IMR-90 (cell line): ENCODE data around the gene MLF2. TPM values are rescaled to one million over a fixed set of nuclear protein-coding genes. Genes with fewer than 3 reads are reported as not detected.

Source experiments
- ATAC-seq: fragments of 200-7000 bp; cut with Tn5 transposase; 2 replicates; pipeline ENCODE4 v1.9.1; 2020; ENCODE audit warnings: low read depth, mild to moderate bottlenecking, moderate library complexity
- BruUV-seq: library from RNA; stranded (reverse); fragments of 400-500 nt; replicated peaks from 2 replicates; lab custom pipeline; 2021; lab: Mats Ljungman, UMichigan
- CTCF ChIA-PET: fragments of 300-600 bp; formaldehyde crosslinking; extraction: SDS; loops from one replicate; lab custom pipeline; 2021; ENCODE audit warnings: antibody characterized with exemption; lab: Yijun Ruan, JAX
- POLR2A ChIA-PET: fragments of 300-600 bp; sonication (Branson Sonifier 250); formaldehyde crosslinking; loops from one replicate; lab custom pipeline; 2022; ENCODE audit warnings: antibody characterized with exemption; ENCODE audit not compliant: unreplicated experiment; lab: Charles Lee
- DNase-seq: peaks from one replicate; pipeline ENCODE4 v3.0.0; 2013
- H2AFZ ChIP-seq: replicated peaks from 2 replicates; pipeline ENCODE3; 2013; ENCODE audit warnings: low read length, mild to moderate bottlenecking; ENCODE audit not compliant: poor library complexity
- H2AK5ac ChIP-seq: 2 replicates; pipeline ENCODE4 v1.6.1; 2013; ENCODE audit warnings: low read depth, low read length, inconsistent platforms
- H2AK9ac ChIP-seq: replicated peaks from 2 replicates; pipeline ENCODE3; 2013; ENCODE audit warnings: mild to moderate bottlenecking, low read depth, low read length, moderate library complexity; ENCODE audit not compliant: poor library complexity
- H2BK120ac ChIP-seq: 2 replicates; pipeline ENCODE4 v1.6.1; 2013; ENCODE audit warnings: low read depth, low read length, inconsistent platforms
- H2BK15ac ChIP-seq: 3 replicates; pipeline ENCODE4 v1.6.1; 2013; ENCODE audit warnings: low read depth, low read length, inconsistent platforms
- H2BK20ac ChIP-seq: 2 replicates; pipeline ENCODE4 v1.6.1; 2013; ENCODE audit warnings: low read depth, mild to moderate bottlenecking, inconsistent platforms, low read length, moderate library complexity
- H2BK5ac ChIP-seq: 2 replicates; pipeline ENCODE4 v1.6.1; 2013; ENCODE audit warnings: mild to moderate bottlenecking, low read depth, low read length, inconsistent platforms; ENCODE audit not compliant: poor library complexity, severe bottlenecking
- H3K14ac ChIP-seq: replicated peaks from 2 replicates; pipeline ENCODE4 v1.6.1; 2013; ENCODE audit warnings: low read depth, low read length, inconsistent platforms
- H3K18ac ChIP-seq: 2 replicates; pipeline ENCODE4 v1.6.1; 2013; ENCODE audit warnings: low read depth, low read length, control low read depth
- H3K23ac ChIP-seq: 2 replicates; pipeline ENCODE4 v1.6.1; 2013; ENCODE audit warnings: low read depth, low read length, inconsistent platforms
- H3K27ac ChIP-seq: 2 replicates; pipeline ENCODE4 v1.5.1; 2013; ENCODE audit warnings: mild to moderate bottlenecking, control low read depth, low read length; ENCODE audit not compliant: insufficient read depth
- H3K27me3 ChIP-seq: 2 replicates; pipeline ENCODE4 v1.6.1; 2013; ENCODE audit warnings: low read length; ENCODE audit not compliant: control insufficient read depth, insufficient read depth
- H3K36me3 ChIP-seq: 2 replicates; pipeline ENCODE4 v1.6.1; 2013; ENCODE audit warnings: low read length, mixed read lengths; ENCODE audit not compliant: control insufficient read depth, insufficient read depth
- H3K4ac ChIP-seq: 2 replicates; pipeline ENCODE4 v1.6.1; 2013; ENCODE audit warnings: low read depth, low read length, inconsistent platforms
- H3K4me1 ChIP-seq: 2 replicates; pipeline ENCODE4 v1.6.1; 2013; ENCODE audit warnings: low read length, mixed read lengths; ENCODE audit not compliant: control insufficient read depth, insufficient read depth
- H3K4me2 ChIP-seq: 2 replicates; pipeline ENCODE4 v1.6.1; 2013; ENCODE audit warnings: low read depth, mild to moderate bottlenecking, control low read depth, low read length, moderate library complexity
- H3K4me3 ChIP-seq: 2 replicates; pipeline ENCODE4 v1.5.1; 2013; ENCODE audit warnings: low read depth, mild to moderate bottlenecking, control low read depth, low read length, moderate library complexity; ENCODE audit not compliant: insufficient read depth
- H3K56ac ChIP-seq: 2 replicates; pipeline ENCODE4 v1.6.1; 2013; ENCODE audit warnings: low read length, inconsistent platforms; ENCODE audit not compliant: insufficient read depth; ENCODE audit errors: extremely low read depth
- H3K79me1 ChIP-seq, 2 experiments: 2 replicates each; pipeline ENCODE4 v1.6.1; 2013; ENCODE audit warnings: low read length in 2 of 2, inconsistent platforms in 1 of 2, low read depth in 1 of 2
- H3K9ac ChIP-seq: 2 replicates; pipeline ENCODE4 v1.6.1; 2013; ENCODE audit warnings: low read depth, low read length, control low read depth
- H3K9me1 ChIP-seq: 2 replicates; pipeline ENCODE4 v1.6.1; 2013; ENCODE audit warnings: low read length, inconsistent platforms; ENCODE audit not compliant: insufficient read depth
- H3K9me3 ChIP-seq: 2 replicates; pipeline ENCODE4 v1.6.1; 2013; ENCODE audit warnings: low read length; ENCODE audit not compliant: control insufficient read depth, insufficient read depth
- H4K20me1 ChIP-seq: 2 replicates; pipeline ENCODE4 v1.6.1; 2013; ENCODE audit warnings: low read length, inconsistent platforms; ENCODE audit not compliant: insufficient read depth
- H4K5ac ChIP-seq: 2 replicates; pipeline ENCODE4 v1.6.1; 2013; ENCODE audit warnings: mild to moderate bottlenecking, low read depth, low read length, control low read depth
- H4K8ac ChIP-seq, 2 experiments: 2 replicates each; pipeline ENCODE4 v1.6.1; 2013; ENCODE audit warnings: low read depth in 2 of 2, low read length in 2 of 2, control low read depth in 1 of 2, inconsistent platforms in 1 of 2
- H4K91ac ChIP-seq: 2 replicates; pipeline ENCODE4 v1.6.1; 2013; ENCODE audit warnings: low read depth, low read length, inconsistent platforms; ENCODE audit not compliant: insufficient read depth
- CEBPB ChIP-seq: IDR thresholded peaks from 2 replicates; pipeline ENCODE4 v1.6.1; 2012; ENCODE audit warnings: low read depth, low read length, improper control_type of control experiment
- CHD1 ChIP-seq: IDR thresholded peaks from 2 replicates; pipeline ENCODE4 v1.6.1; 2012; ENCODE audit warnings: low read depth, low read length, improper control_type of control experiment
- CTCF ChIP-seq: conservative IDR thresholded peaks from 2 replicates; pipeline ENCODE4 v1.5.1; 2012; ENCODE audit warnings: mild to moderate bottlenecking, low read depth, low read length, improper control_type of control experiment
- ELK1 ChIP-seq: fragments of 150-350 bp; IDR thresholded peaks from 2 replicates; pipeline ENCODE4 v1.6.1; 2016; ENCODE audit warnings: low read depth, mild to moderate bottlenecking, low read length, moderate library complexity, borderline replicate concordance
- FOS ChIP-seq: fragments of 150-350 bp; IDR thresholded peaks from 2 replicates; pipeline ENCODE4 v1.6.1; 2016; ENCODE audit warnings: low read depth, low read length
- NFE2L2 ChIP-seq: fragments of 150-350 bp; IDR thresholded peaks from 2 replicates; pipeline ENCODE4 v1.6.1; 2016; ENCODE audit warnings: low read depth, mild to moderate bottlenecking, low read length
- POLR2A ChIP-seq: IDR thresholded peaks from 2 replicates; pipeline ENCODE4 v1.6.1; 2012; ENCODE audit warnings: mild to moderate bottlenecking, low read depth, low read length
- RAD21 ChIP-seq: IDR thresholded peaks from 2 replicates; pipeline ENCODE4 v1.6.1; 2012; ENCODE audit warnings: low read length, improper control_type of control experiment
- RCOR1 ChIP-seq: IDR thresholded peaks from 2 replicates; pipeline ENCODE4 v1.6.1; 2012; ENCODE audit warnings: mild to moderate bottlenecking, low read length, improper control_type of control experiment; ENCODE audit not compliant: insufficient replicate concordance
- RFX5 ChIP-seq: IDR thresholded peaks from 2 replicates; pipeline ENCODE4 v1.8.0; 2012; ENCODE audit warnings: low read depth, mild to moderate bottlenecking, low read length, moderate library complexity
- SMC3 ChIP-seq: fragments of 150-350 bp; IDR thresholded peaks from 2 replicates; pipeline ENCODE4 v1.6.1; 2016; ENCODE audit warnings: low read depth, mild to moderate bottlenecking, antibody characterized with exemption, low read length, moderate library complexity
- USF2 ChIP-seq: fragments of 150-350 bp; IDR thresholded peaks from 2 replicates; pipeline ENCODE4 v1.6.1; 2017; ENCODE audit warnings: mild to moderate bottlenecking, antibody characterized with exemption, low read length, low read depth
- WGBS, 2 experiments: methylation state at CpG; one replicate each; pipeline versions ENCODE4 v1.1.5 to v1.1.7; 2013; ENCODE audit warnings: missing lambda C conversion rate in 2 of 2; ENCODE audit not compliant: insufficient read length in 1 of 2; ENCODE audit errors: extremely low coverage in 2 of 2; 5-methylcytosine and 5-hydroxymethylcytosine counted together
- dilution Hi-C: fragments of 300-500 bp; cut with HindIII; formaldehyde crosslinking; loops from one replicate; pipeline ENCODE4 v1.14.3; 2018; ENCODE audit warnings: low sequenced_read_pairs; ENCODE audit not compliant: unreplicated experiment
- in situ Hi-C: fragments of 300-500 bp; cut with MboI; formaldehyde crosslinking; loops from 3 replicates; pipeline ENCODE4 v1.14.3; 2019; ENCODE audit warnings: low sequenced_read_pairs, inconsistent platforms, mixed read lengths
- intact Hi-C: fragments of 100-400 bp; cut with micrococcal nuclease; formaldehyde crosslinking; loops from 2 replicates; pipeline ENCODE4 v1.10.0; 2022
- polyA plus RNA-seq, 3 experiments: library from polyadenylated mRNA; depleted of rRNA; stranded (reverse); fragments of >200 nt; gene quantifications; 2 replicates each; pipeline ENCODE4 v1.2.3, GENCODE V29; 2012; ENCODE audit warnings: low replicate concordance in 1 of 3
- total RNA-seq: library from RNA; depleted of rRNA; stranded (reverse); fragments of >200 nt; gene quantifications from 2 replicates; pipeline ENCODE4 v1.2.3, GENCODE V29; 2012

The MLF2 gene
- total and polyA plus RNA-seq, 2 of the 4 experiments (the other 2 are of a cell fraction): 236 to 403 TPM

GRCh38 chr12:6791931-6792520 is 39.1 kb upstream of the MLF2 start (continued):
- TF ChIP-seq ELK1: no peak

- peak overlapping the region; percentile 22 for H2AK9ac ChIP-seq
- H3K79me1 ChIP-seq: peaks cover 0 to 14% of the 10 kb centered on the region in 2 experiments; a peak in 2 of 4 replicates
- DNase-seq (no peak), ATAC-seq (no peak)
- H3K4me1 ChIP-seq: peaks cover 21% of the 10 kb centered on the region
- H4K91ac ChIP-seq: peak overlapping the region; percentile 62
- H3K27me3 ChIP-seq: no peaks in the 10 kb centered on the region
- no peak overlapping the region; the same call in 1 of the 2 replicates for H3K18ac ChIP-seq
- H2AFZ ChIP-seq: peak overlapping the region; percentile 78
- H3K4me3 ChIP-seq: 0 out of 2 replicates have a peak overlapping the region, but pooled peaks have one; percentile 18
- H3K4me2 ChIP-seq: peak overlapping the region; percentile 58
- peaks cover 8% of the 10 kb centered on the region; the same call in 1 of the 2 replicates for H3K9me1 ChIP-seq
- ChIA-PET POLR2A (no interaction called here), CTCF (interaction anchor here (1.8 kb wide), 1 partner anchor 38 kb away, joined by 12 read pairs; the partner anchor contains the start of gene MLF2)
- H3K4ac ChIP-seq: peak overlapping the region; percentile 19
- no TSS peak for BruUV-seq
- H4K5ac ChIP-seq: peak overlapping the region; percentile 79
- H2BK120ac ChIP-seq: no peak overlapping the region
- no peak overlapping the region for H2BK15ac ChIP-seq
- H2BK5ac ChIP-seq: no peak overlapping the region
- H3K23ac ChIP-seq: peak overlapping the region; percentile 68; the same call in 1 of the 2 replicates
- no peak overlapping the region for H2BK20ac ChIP-seq
- H3K36me3 ChIP-seq: 0 out of 2 replicates have a peak, but pooled peaks cover 2% of the 10 kb centered on the region
- H3K56ac ChIP-seq: no peak overlapping the region
- H4K8ac ChIP-seq: peak overlapping the region in 1 of 2 experiments; percentile 79; a peak in 2 of 4 replicates
- peak overlapping the region; percentile 51; the same call in 1 of the 2 replicates for H3K9ac ChIP-seq
- 100% methylated on average over 1 of the region's 12 CpGs; no CpG with 5 or more reads in 1 of the 2 experiments for WGBS, 2 experiments
- in situ Hi-C loops (no loop called here), dilution Hi-C loops (no loop called here), intact Hi-C loops (no loop called here)
- no peaks in the 10 kb centered on the region for H3K9me3 ChIP-seq
- 0 out of 2 replicates have a peak overlapping the region, but pooled peaks have one; percentile 20 for H2AK5ac ChIP-seq
- H3K27ac ChIP-seq: peak overlapping the region; percentile 51; the same call in 1 of the 2 replicates
- peak overlapping the region; percentile 50; the same call in 1 of the 2 replicates for H3K14ac ChIP-seq
- H4K20me1 ChIP-seq: no peaks in the 10 kb centered on the region
- TF ChIP-seq RAD21: no peak
- no peak for TF ChIP-seq CHD1
- no peak for TF ChIP-seq USF2
- no peak for TF ChIP-seq RFX5
- no peak for TF ChIP-seq NFE2L2
- TF ChIP-seq CTCF: no peak
- TF ChIP-seq SMC3: no peak
- TF ChIP-seq RCOR1: no peak
- no peak for TF ChIP-seq CEBPB
- no peak for TF ChIP-seq FOS
- TF ChIP-seq POLR2A: no peak
Observed at GRCh38 chr12:6790496-6791150, 37.7 kb upstream of the MLF2 start.
